Measurements from ENCODE around the gene DACH1. TPM values are rescaled to one million over a fixed set of nuclear protein-coding genes. Genes with fewer than 3 reads are reported as not detected.

The DACH1 gene
- total and polyA plus RNA-seq, 2 donors (not counting 3 experiments of a cell fraction or from before 2014, with no cell fraction given), result 8.6 to 28.3 TPM

DNA sequence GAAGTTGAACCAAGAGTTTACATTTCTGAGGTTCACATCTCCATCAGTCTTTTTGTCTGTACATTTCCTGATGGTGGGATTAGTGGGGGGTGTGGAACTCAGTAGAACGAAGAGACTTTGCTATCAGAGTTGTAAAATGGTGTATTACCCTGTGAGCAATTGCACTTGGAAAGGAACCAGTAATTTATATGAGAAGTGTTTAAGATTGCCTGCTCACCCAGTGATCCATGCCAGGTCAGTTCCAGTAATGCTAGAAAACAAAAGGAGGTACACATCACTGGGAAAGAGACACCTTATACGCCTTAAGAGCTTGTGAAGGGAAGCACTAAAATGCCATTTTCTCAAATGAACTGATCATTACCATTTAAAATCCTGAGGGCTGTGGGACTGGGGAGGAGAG, 7.5 kb upstream of the DACH1 start:
- intact Hi-C loops (cut with micrococcal nuclease), result no loop called here
- no peaks in the 10 kb centered on the region for H3K36me3 ChIP-seq (ENCODE audit: control insufficient read depth in 2 of 2, extremely low read depth in 1 of 2, insufficient read depth in 2 of 2, low read length in 2 of 2)
- H3K9me1 ChIP-seq (replicated peaks; ENCODE audit: control insufficient read depth, extremely low read depth, insufficient read depth, low read length), result no peaks in the 10 kb centered on the region
- BruUV-seq (replicated peaks), result no TSS peak
- CTCF ChIA-PET, result no interaction called here
- dilution Hi-C loops (cut with MboI; ENCODE audit: extremely low pct_ligation_motif_present, low sequenced_read_pairs), result no loop called here
- no peak overlapping the region for H2AFZ ChIP-seq (ENCODE audit: low read depth, low read length)
- H4K20me1 ChIP-seq (replicated peaks; ENCODE audit: control insufficient read depth, extremely low read depth, insufficient read depth, low read length), result no peaks in the 10 kb centered on the region
- no peak overlapping the region for H3K27ac ChIP-seq (ENCODE audit: insufficient read depth, low read depth, low read length)
- no peaks in the 10 kb centered on the region for H3K27me3 ChIP-seq (ENCODE audit: control insufficient read depth in 2 of 2, insufficient read depth in 2 of 2, low read length in 2 of 2)
- FAIRE-seq (no peak), DNase-seq (ENCODE audit: low read depth, low spot score) (no peak)
- H3K9me3 ChIP-seq (replicated peaks; ENCODE audit: control insufficient read depth, insufficient read depth, low read length), result no peaks in the 10 kb centered on the region
- POLR2A ChIA-PET, result no interaction called here
- no peak overlapping the region for H3K4me3 ChIP-seq (replicated peaks in 1 of 3; ENCODE audit: insufficient read depth in 1 of 3, low read depth in 1 of 3, low read length in 3 of 3)
- no peak overlapping the region for H3K9ac ChIP-seq (replicated peaks; ENCODE audit: extremely low read depth, insufficient read depth, low read length)
- no peak for TF ChIP-seq FOS (IDR thresholded peaks at IDR 0.05; ENCODE audit: borderline replicate concordance, insufficient read depth, low read length)
- no peak for TF ChIP-seq EZH2 (IDR thresholded peaks at IDR 0.05; ENCODE audit: borderline replicate concordance, low read depth, low read length, severe bottlenecking)
- TF ChIP-seq, protein P1, sequence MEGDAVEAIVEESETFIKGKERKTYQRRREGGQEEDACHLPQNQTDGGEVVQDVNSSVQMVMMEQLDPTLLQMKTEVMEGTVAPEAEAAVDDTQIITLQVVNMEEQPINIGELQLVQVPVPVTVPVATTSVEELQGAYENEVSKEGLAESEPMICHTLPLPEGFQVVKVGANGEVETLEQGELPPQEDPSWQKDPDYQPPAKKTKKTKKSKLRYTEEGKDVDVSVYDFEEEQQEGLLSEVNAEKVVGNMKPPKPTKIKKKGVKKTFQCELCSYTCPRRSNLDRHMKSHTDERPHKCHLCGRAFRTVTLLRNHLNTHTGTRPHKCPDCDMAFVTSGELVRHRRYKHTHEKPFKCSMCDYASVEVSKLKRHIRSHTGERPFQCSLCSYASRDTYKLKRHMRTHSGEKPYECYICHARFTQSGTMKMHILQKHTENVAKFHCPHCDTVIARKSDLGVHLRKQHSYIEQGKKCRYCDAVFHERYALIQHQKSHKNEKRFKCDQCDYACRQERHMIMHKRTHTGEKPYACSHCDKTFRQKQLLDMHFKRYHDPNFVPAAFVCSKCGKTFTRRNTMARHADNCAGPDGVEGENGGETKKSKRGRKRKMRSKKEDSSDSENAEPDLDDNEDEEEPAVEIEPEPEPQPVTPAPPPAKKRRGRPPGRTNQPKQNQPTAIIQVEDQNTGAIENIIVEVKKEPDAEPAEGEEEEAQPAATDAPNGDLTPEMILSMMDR (IDR thresholded peaks at IDR 0.05; ENCODE audit: extremely low read depth in 1 of 2, insufficient read depth in 1 of 2, low read depth in 1 of 2, low read length in 2 of 2), result no peak
- no peak for TF ChIP-seq POLR2A (IDR thresholded peaks at IDR 0.05; ENCODE audit: low read depth, low read length)
- TF ChIP-seq, protein P2, sequence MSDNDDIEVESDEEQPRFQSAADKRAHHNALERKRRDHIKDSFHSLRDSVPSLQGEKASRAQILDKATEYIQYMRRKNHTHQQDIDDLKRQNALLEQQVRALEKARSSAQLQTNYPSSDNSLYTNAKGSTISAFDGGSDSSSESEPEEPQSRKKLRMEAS (IDR thresholded peaks at IDR 0.05; ENCODE audit: insufficient read depth, insufficient read length), result no peak
- no peak for TF ChIP-seq POLR2AphosphoS5 (IDR thresholded peaks at IDR 0.05; ENCODE audit: insufficient read depth, low read depth, low read length)
- TF ChIP-seq GATA2 (IDR thresholded peaks at IDR 0.05; ENCODE audit: insufficient read depth, insufficient read length, low read depth, low read length), result no peak
- no peak for TF ChIP-seq MYC (IDR thresholded peaks at IDR 0.05; ENCODE audit: low read depth, low read length)
- no peak for TF ChIP-seq JUN (IDR thresholded peaks at IDR 0.05; ENCODE audit: borderline replicate concordance, insufficient read depth, insufficient read length, low read depth)
- no peaks in the 10 kb centered on the region for H3K4me1 ChIP-seq (ENCODE audit: control insufficient read depth, extremely low read depth, insufficient read depth, low read length)
- H3K79me2 ChIP-seq (ENCODE audit: control insufficient read depth, insufficient read depth, low read length), result no peaks in the 10 kb centered on the region
- no peak overlapping the region for H3K4me2 ChIP-seq (ENCODE audit: insufficient read depth, low read length)

Measured in endothelial cell of umbilical vein (primary cell).